ENCODE measurements around the gene ADAM10. TPM values are rescaled to one million over a fixed set of nuclear protein-coding genes. Genes with fewer than 3 reads are reported as not detected.

Gene ADAM10
- total RNA-seq, 1 experiment from 2014 or later = 170 TPM

DNA sequence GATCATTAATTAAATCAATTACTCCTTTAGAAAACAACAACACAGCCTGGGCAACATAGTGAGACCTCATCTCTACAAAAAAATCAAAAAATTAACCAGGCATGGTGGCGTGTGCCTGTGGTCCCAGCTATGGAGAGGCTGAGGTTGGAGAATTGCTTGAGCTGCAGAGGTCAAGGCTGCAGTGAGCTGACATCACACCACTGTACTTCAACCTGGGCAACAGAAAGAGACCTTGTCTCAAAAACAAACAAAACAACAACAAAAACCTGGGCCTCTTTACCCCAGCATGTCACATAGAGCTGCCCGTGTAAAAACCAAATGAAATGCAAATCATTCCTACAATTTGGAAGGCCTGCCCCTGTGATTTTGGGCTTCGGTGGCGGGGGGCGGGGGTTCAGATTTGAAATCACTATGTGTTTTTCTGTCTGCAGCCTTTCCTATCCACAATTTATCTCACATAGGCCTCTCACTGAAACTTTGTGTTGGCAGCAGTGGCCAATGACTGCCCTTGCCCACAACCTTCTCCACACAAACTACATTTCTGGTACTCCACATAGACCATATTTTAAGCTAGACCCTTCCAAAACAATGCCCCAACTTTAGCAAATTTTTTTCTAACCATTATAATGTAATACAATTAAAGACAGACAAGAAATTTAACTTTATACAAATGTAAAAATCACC lies 6.5 kb downstream of the ADAM10 start:
- TF ChIP-seq, protein P1, sequence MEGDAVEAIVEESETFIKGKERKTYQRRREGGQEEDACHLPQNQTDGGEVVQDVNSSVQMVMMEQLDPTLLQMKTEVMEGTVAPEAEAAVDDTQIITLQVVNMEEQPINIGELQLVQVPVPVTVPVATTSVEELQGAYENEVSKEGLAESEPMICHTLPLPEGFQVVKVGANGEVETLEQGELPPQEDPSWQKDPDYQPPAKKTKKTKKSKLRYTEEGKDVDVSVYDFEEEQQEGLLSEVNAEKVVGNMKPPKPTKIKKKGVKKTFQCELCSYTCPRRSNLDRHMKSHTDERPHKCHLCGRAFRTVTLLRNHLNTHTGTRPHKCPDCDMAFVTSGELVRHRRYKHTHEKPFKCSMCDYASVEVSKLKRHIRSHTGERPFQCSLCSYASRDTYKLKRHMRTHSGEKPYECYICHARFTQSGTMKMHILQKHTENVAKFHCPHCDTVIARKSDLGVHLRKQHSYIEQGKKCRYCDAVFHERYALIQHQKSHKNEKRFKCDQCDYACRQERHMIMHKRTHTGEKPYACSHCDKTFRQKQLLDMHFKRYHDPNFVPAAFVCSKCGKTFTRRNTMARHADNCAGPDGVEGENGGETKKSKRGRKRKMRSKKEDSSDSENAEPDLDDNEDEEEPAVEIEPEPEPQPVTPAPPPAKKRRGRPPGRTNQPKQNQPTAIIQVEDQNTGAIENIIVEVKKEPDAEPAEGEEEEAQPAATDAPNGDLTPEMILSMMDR (IDR thresholded peaks at IDR 0.05; ENCODE audit: insufficient read depth in 1 of 2, low read depth in 1 of 2, low read length in 1 of 2, severe bottlenecking in 1 of 2, unreplicated experiment in 1 of 2) = no peak
- ChIA-PET CTCF (no interaction called here), POLR2A (interaction anchor here (0.7 kb wide), 1 partner anchor 11 kb away, joined by 6 read pairs; no protein-coding TSS in a partner anchor)
- H3K27me3 ChIP-seq (replicated peaks; ENCODE audit: control insufficient read depth, insufficient read depth, low read length) = no peaks in the 10 kb centered on the region
- H3K4me1 ChIP-seq = peaks cover 27% of the 10 kb centered on the region
- Mint-ChIP-seq H3K9me3 (ENCODE audit: unreplicated experiment) (no peaks in the 10 kb centered on the region), H3K36me3 (ENCODE audit: insufficient read depth, unreplicated experiment) (peaks cover 5% of the 10 kb centered on the region), H3K27me3 (ENCODE audit: insufficient read depth, unreplicated experiment) (no peaks in the 10 kb centered on the region), H3K4me3 (ENCODE audit: unreplicated experiment) (no peak overlapping the region), H3K4me1 (ENCODE audit: low read depth, unreplicated experiment) (peaks cover 18% of the 10 kb centered on the region), H3K27ac (ENCODE audit: unreplicated experiment) (no peak overlapping the region)
- no peak for DNase-seq
- BruUV-seq (replicated peaks) = no TSS peak
- H3K4me3 ChIP-seq (ENCODE audit: low read depth, low read length) = no peak overlapping the region
- H3K36me3 ChIP-seq (ENCODE audit: control insufficient read depth, insufficient read depth, low read length) = no peaks in the 10 kb centered on the region
- no peaks in the 10 kb centered on the region for H3K9me3 ChIP-seq
- intact Hi-C loops (cut with micrococcal nuclease; ENCODE audit: unreplicated experiment) = loop anchor here (10.0 kb wide), 1 partner anchor 298 kb away; no protein-coding TSS in a partner anchor

DNA sequence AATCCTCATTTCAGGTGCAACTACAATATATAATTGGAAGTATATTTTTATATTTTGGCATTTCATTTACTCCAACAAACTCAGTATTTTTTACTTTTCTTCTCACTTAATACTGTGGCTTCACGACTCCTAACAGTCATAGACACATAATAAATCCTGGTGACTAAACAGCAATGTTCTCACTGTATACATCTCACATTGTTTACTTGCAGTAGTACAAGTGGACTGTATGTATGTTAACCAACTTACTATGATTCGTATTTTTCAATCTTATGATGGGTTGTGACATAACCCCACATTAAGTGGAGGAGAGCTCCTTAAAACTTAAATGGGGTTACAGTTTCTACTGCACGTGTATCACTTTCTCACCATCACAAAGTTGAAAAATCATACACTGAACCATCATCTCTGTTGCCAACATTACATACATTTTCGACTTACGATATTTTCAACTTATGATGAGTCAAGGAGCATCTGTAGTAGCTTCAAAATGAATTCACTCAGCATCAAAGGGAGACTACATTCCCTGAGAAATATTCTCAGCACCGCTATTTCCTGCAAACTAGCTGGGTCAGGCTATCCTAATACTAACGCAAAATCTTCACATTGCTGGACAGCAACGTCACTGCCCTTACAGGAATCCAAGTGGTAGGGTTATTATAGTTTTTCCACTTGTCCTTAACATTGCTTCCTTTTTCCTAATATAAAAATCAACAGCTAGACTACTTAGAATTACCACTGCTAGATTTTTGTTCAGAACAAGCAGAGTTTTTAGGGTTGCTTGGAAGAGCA lies 7.3 kb downstream of the ADAM10 start:
- no peaks in the 10 kb centered on the region for H3K27me3 Mint-ChIP-seq (ENCODE audit: insufficient read depth, unreplicated experiment)
- H3K9me3 ChIP-seq = no peaks in the 10 kb centered on the region
- no peaks in the 10 kb centered on the region for H3K9me3 Mint-ChIP-seq (ENCODE audit: unreplicated experiment)
- no peak overlapping the region for H3K4me3 Mint-ChIP-seq (ENCODE audit: unreplicated experiment)
- H3K36me3 Mint-ChIP-seq (ENCODE audit: insufficient read depth, unreplicated experiment) = peaks cover 5% of the 10 kb centered on the region
- BruUV-seq (replicated peaks) = no TSS peak
- no peak for DNase-seq
- H3K4me3 ChIP-seq (ENCODE audit: low read depth, low read length) = no peak overlapping the region
- H3K4me1 ChIP-seq = peaks cover 20% of the 10 kb centered on the region
- no peak overlapping the region for H3K27ac Mint-ChIP-seq (ENCODE audit: unreplicated experiment)
- ChIA-PET CTCF (no interaction called here), POLR2A (no interaction called here)
- no peaks in the 10 kb centered on the region for H3K36me3 ChIP-seq (ENCODE audit: control insufficient read depth, insufficient read depth, low read length)
- intact Hi-C loops (cut with micrococcal nuclease; ENCODE audit: unreplicated experiment) = loop anchor here (10.0 kb wide), 1 partner anchor 297 kb away; no protein-coding TSS in a partner anchor
- no peaks in the 10 kb centered on the region for H3K27me3 ChIP-seq (replicated peaks; ENCODE audit: control insufficient read depth, insufficient read depth, low read length)
- TF ChIP-seq, protein P1 (IDR thresholded peaks at IDR 0.05; ENCODE audit: insufficient read depth in 1 of 2, low read depth in 1 of 2, low read length in 1 of 2, severe bottlenecking in 1 of 2, unreplicated experiment in 1 of 2) = no peak
- H3K4me1 Mint-ChIP-seq (ENCODE audit: low read depth, unreplicated experiment) = peaks cover 13% of the 10 kb centered on the region

DNA sequence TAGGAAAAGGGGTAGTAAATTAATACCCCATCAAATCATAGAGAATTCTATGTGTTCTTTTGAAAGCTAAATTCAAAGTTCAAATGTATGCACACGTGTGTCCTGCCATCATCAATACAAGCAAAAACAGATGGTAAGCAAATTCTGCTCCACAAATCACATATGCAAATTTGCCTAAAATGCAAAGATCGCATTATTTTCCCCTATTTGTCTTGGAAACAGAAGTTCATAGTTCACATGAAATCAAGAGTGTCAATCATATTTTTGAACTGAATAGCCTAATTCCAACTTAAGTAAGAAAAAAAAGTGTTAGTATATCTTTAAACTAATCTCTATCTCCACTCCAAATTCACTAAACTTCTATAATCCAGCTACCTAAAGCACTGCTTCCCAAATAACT lies 8.5 kb downstream of the ADAM10 start:
- Histone ChIP-seq H3K27me3 (replicated peaks; ENCODE audit: control insufficient read depth, insufficient read depth, low read length) (no peaks in the 10 kb centered on the region), H3K4me1 (peaks cover 9% of the 10 kb centered on the region; the same call in 1 of the 2 replicates), H3K9me3 (no peaks in the 10 kb centered on the region), H3K36me3 (ENCODE audit: control insufficient read depth, insufficient read depth, low read length) (no peaks in the 10 kb centered on the region), H3K4me3 (ENCODE audit: low read depth, low read length) (no peak overlapping the region)
- Mint-ChIP-seq H3K4me3 (ENCODE audit: unreplicated experiment) (no peak overlapping the region), H3K36me3 (ENCODE audit: insufficient read depth, unreplicated experiment) (peaks cover 5% of the 10 kb centered on the region), H3K27me3 (ENCODE audit: insufficient read depth, unreplicated experiment) (no peaks in the 10 kb centered on the region), H3K9me3 (ENCODE audit: unreplicated experiment) (no peaks in the 10 kb centered on the region), H3K4me1 (ENCODE audit: low read depth, unreplicated experiment) (peaks cover 17% of the 10 kb centered on the region), H3K27ac (ENCODE audit: unreplicated experiment) (no peak overlapping the region)
- intact Hi-C loops (cut with micrococcal nuclease; ENCODE audit: unreplicated experiment) = loop anchor here (10.0 kb wide), 1 partner anchor 296 kb away; no protein-coding TSS in a partner anchor
- CTCF ChIA-PET = no interaction called here
- no TSS peak for BruUV-seq (replicated peaks)
- DNase-seq = no peak
- POLR2A ChIA-PET = no interaction called here
- TF ChIP-seq, protein P1 (IDR thresholded peaks at IDR 0.05; ENCODE audit: insufficient read depth in 1 of 2, low read depth in 1 of 2, low read length in 1 of 2, severe bottlenecking in 1 of 2, unreplicated experiment in 1 of 2) = no peak
